ENCODE results near the gene SLC30A7.
A peak's percentile ranks its signal among the peaks of the same experiment; 100 is the strongest.

GRCh38 chr1:100894603-100895539, 1.0 kb upstream of the SLC30A7 start, which contains the start of gene EXTL2:
- TF ChIP-seq CTCF (IDR thresholded peaks at IDR 0.05) (no peak), POLR2A (IDR thresholded peaks at IDR 0.05) (peak; percentile 40)

Measured in prostate gland (tissue), 2 donors.